H7 (cell line): ENCODE results near the gene CFAP46. TPM values are rescaled to one million over a fixed set of nuclear protein-coding genes. Genes with fewer than 3 reads are reported as not detected.

Experiments used
- DNase-seq: peaks from one replicate; pipeline ENCODE4 v3.0.0; 2012
- H3K27me3 ChIP-seq: 2 replicates; pipeline ENCODE4 v1.6.0; 2011; ENCODE audit warnings: mild to moderate bottlenecking, low read length; ENCODE audit not compliant: control insufficient read depth, insufficient read depth
- H3K36me3 ChIP-seq: replicated peaks from 2 replicates; pipeline ENCODE4 v1.5.1; 2011; ENCODE audit warnings: low read length; ENCODE audit not compliant: control insufficient read depth, insufficient read depth
- H3K4me3 ChIP-seq: 2 replicates; pipeline ENCODE4 v1.5.1; 2011; ENCODE audit warnings: low read depth, mild to moderate bottlenecking, control low read depth, low read length, moderate library complexity; ENCODE audit not compliant: insufficient read depth
- total RNA-seq: library from RNA; depleted of rRNA; stranded (reverse); fragments of >200 nt; shearing (Covaris generic); gene quantifications from 2 replicates; pipeline ENCODE4 v1.2.3, GENCODE V29; 2014

The CFAP46 gene
- total RNA-seq, 1 experiment from 2014 or later, result 0.59 TPM

- DNase-seq, result no peak
- Histone ChIP-seq H3K36me3 (no peaks in the 10 kb centered on the region), H3K27me3 (no peaks in the 10 kb centered on the region), H3K4me3 (no peak overlapping the region)
Measured at GRCh38 chr10:132867801-132868644, 74.3 kb downstream of the CFAP46 start.

- DNase-seq, result peak; percentile 62
- Histone ChIP-seq H3K36me3 (no peaks in the 10 kb centered on the region), H3K27me3 (no peaks in the 10 kb centered on the region), H3K4me3 (no peak overlapping the region)
Measured at GRCh38 chr10:132866601-132867381, 75.6 kb downstream of the CFAP46 start.

- H3K36me3 ChIP-seq, result no peaks in the 10 kb centered on the region
- no peak overlapping the region for H3K4me3 ChIP-seq
- no peaks in the 10 kb centered on the region for H3K27me3 ChIP-seq
- no peak for DNase-seq
Measured at GRCh38 chr10:132865851-132866600, 76.3 kb downstream of the CFAP46 start.

DNA sequence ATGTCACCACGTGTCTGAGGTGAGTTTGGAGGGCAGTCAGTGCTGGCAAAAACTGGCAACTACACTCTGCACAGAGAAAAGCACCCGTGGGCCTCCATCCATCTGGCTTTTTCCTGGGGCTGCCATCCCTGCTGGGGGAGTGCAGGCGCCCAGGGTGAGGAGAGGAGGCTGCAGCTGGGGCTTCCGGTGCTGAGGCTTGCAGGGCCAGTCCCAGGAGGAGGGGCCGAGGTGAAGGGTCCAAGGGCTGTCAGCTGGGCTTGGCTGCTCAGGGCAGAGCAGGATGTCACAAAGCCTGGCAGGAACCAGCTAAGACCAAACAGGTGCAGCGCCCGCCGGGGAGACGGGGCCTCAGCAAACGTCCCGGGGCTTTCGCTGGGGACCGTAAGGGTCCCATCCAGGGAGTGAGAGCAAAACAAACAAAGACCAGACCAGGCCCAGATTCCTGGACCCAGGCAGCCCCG is 77.2 kb downstream of the CFAP46 start:
- DNase-seq, result peak; percentile 61
- Histone ChIP-seq H3K36me3 (no peaks in the 10 kb centered on the region), H3K27me3 (no peaks in the 10 kb centered on the region), H3K4me3 (no peak overlapping the region)

GRCh38 chr10:132862485-132863420 is 79.6 kb downstream of the CFAP46 start:
- peak; percentile 79 for DNase-seq
- no peaks in the 10 kb centered on the region for H3K27me3 ChIP-seq

GRCh38 chr10:132861884-132862461 is 80.4 kb downstream of the CFAP46 start:
- DNase-seq, result peak; percentile 58
- Histone ChIP-seq H3K27me3 (no peaks in the 10 kb centered on the region), H3K4me3 (no peak overlapping the region), H3K36me3 (no peaks in the 10 kb centered on the region)

More at GRCh38 chr10:132862485-132863420, 79.6 kb downstream of the CFAP46 start:
- Histone ChIP-seq H3K4me3 (no peak overlapping the region), H3K36me3 (no peaks in the 10 kb centered on the region)

- Histone ChIP-seq H3K36me3 (no peaks in the 10 kb centered on the region), H3K27me3 (no peaks in the 10 kb centered on the region), H3K4me3 (no peak overlapping the region)
- no peak for DNase-seq
Measured at GRCh38 chr10:132861116-132861691, 81.2 kb downstream of the CFAP46 start.

- Histone ChIP-seq H3K27me3 (no peaks in the 10 kb centered on the region), H3K4me3 (no peak overlapping the region), H3K36me3 (no peaks in the 10 kb centered on the region)
- peak; percentile 78 for DNase-seq
Measured at GRCh38 chr10:132860532-132860931, 81.8 kb downstream of the CFAP46 start.

DNA sequence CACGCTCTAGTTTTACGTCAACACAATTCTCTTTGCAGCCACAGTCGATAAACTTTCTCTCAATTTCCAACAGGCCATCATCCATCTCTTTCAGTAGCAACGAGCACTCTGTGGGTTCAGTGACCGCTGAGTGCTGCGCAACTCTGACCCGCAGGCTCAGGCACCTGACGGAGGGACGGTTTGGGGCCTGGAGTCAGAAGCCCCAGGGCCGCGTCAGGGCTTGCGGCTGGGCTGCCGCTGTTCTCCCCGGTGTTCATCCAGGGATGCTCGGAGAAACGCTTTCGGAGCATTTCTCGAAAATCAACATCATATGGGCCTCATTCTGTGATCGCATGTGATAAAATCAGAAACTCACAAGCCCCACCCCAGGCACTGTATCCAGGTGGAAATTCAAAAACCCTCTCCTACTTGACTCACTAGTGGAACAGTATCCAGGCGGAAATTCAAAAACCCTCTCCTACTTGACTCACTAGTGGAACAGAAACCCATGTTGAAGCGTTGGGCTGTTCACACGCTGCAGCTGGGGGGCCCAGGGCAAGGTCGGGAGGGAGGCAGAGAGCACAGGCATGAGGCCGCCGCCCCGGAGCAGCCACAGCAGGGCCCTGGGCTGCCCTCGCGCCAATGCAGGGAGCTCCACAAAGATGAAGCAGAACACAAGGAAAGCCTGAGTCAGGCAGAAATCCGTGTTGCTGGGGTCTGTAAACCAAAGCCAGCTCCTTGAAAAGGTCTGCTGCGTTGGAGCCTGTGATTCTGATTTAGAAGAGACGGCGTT is 83.1 kb downstream of the CFAP46 start:
- Histone ChIP-seq H3K36me3 (no peaks in the 10 kb centered on the region), H3K4me3 (no peak overlapping the region), H3K27me3 (no peaks in the 10 kb centered on the region)
- DNase-seq, result peak; percentile 57

- peak; percentile 95 for DNase-seq
- no peaks in the 10 kb centered on the region for H3K36me3 ChIP-seq
- H3K4me3 ChIP-seq, result no peak overlapping the region
- no peaks in the 10 kb centered on the region for H3K27me3 ChIP-seq
Measured at GRCh38 chr10:132858121-132859081, 84.0 kb downstream of the CFAP46 start.

GRCh38 chr10:132856869-132857524 is 85.4 kb downstream of the CFAP46 start:
- no peaks in the 10 kb centered on the region for H3K27me3 ChIP-seq
- H3K36me3 ChIP-seq, result no peaks in the 10 kb centered on the region
- H3K4me3 ChIP-seq, result no peak overlapping the region
- DNase-seq, result no peak
